MG63 (cell line): ENCODE measurements around the gene KRTAP10-3. TPM values are rescaled to one million over a fixed set of nuclear protein-coding genes. Genes with fewer than 3 reads are reported as not detected.
"Not testable (repeated sequence)": the region's sequence is repeated elsewhere in the genome, so short reads cannot be mapped to it uniquely, and the experiment has no call there.

Experiments
- DNase-seq: peaks from one replicate; pipeline ENCODE4 v3.0.0-alpha.2; 2020
- H3K27me3 ChIP-seq: fragments of 250-450 bp; sonication (Bioruptor Pico); 2 replicates; pipeline ENCODE4 v1.5.1; 2020; ENCODE audit warnings: mild to moderate bottlenecking, moderate library complexity
- H3K36me3 ChIP-seq: fragments of 250-450 bp; sonication (Bioruptor Pico); 2 replicates; pipeline ENCODE4 v1.5.1; 2020; ENCODE audit warnings: mild to moderate bottlenecking, moderate library complexity
- H3K4me3 ChIP-seq: fragments of 250-450 bp; sonication (Bioruptor Pico); 2 replicates; pipeline ENCODE4 v1.5.1; 2020; ENCODE audit warnings: mild to moderate bottlenecking, moderate library complexity
- H3K9me3 ChIP-seq: fragments of 250-450 bp; sonication (Bioruptor Pico); 2 replicates; pipeline ENCODE4 v1.5.1; 2020; ENCODE audit warnings: mild to moderate bottlenecking, moderate library complexity
- total RNA-seq: library from RNA; depleted of rRNA; stranded (reverse); fragments of >200 nt; shearing (Covaris generic); gene quantifications from 2 replicates; pipeline ENCODE4 v1.2.3, GENCODE V29; 2014; ENCODE audit warnings: low replicate concordance

Gene KRTAP10-3
- total RNA-seq, 1 experiment from 2014 or later, result not detected

- Histone ChIP-seq H3K36me3 (no peaks in the 10 kb centered on the region), H3K27me3 (no peaks in the 10 kb centered on the region), H3K9me3 (peaks cover 30% of the 10 kb centered on the region), H3K4me3 (no peak overlapping the region)
- DNase-seq, result no peak
Observed at GRCh38 chr21:44578371-44579055, 19.9 kb upstream of the KRTAP10-3 start.

- no peak overlapping the region for H3K4me3 ChIP-seq
- no peaks in the 10 kb centered on the region for H3K27me3 ChIP-seq
- H3K9me3 ChIP-seq, result peaks cover 25% of the 10 kb centered on the region
- DNase-seq, result no peak
- H3K36me3 ChIP-seq, result no peaks in the 10 kb centered on the region
Observed at GRCh38 chr21:44576025-44576420, 17.4 kb upstream of the KRTAP10-3 start.

DNA sequence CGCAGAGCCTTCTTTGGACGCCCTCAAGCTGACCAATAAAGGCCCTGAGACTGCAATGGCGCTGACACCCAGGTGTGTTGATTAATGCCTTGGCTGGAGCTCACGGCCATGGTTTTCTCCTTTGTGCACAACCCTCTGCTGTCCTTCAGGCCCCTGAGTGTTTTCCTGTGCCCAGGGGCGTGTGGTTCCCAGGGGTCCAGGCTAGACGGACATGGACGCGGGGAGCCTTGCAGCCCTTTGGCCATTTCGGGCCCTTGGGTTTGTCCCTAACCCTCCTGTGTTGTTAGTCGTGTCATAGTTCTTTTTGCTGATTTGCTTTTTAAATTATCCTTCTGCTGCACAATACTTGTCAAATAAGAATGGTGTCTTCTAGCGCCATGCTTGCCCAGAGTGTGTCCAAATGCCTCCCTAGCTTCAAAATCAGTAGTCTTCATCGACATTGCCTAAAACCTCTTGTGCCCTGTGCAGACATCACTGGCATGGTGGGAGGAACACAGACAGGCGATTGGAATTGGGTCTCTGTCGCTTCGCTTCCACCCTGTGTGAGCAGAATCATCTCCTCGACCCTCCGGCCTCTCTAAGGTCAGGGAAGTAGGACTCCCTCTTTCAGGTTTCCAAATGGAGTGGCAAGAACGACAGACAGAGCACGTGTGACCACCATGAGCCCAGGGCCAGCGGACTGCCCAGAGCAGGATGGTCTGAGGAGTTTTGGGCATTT is 16.9 kb upstream of the KRTAP10-3 start:
- no peaks in the 10 kb centered on the region for H3K27me3 ChIP-seq
- no peak overlapping the region for H3K4me3 ChIP-seq
- no peaks in the 10 kb centered on the region for H3K36me3 ChIP-seq
- no peak for DNase-seq
- peaks cover 28% of the 10 kb centered on the region for H3K9me3 ChIP-seq

GRCh38 chr21:44574457-44575306 is 16.1 kb upstream of the KRTAP10-3 start:
- DNase-seq, result peak; percentile 54
- peaks cover 28% of the 10 kb centered on the region for H3K9me3 ChIP-seq
- no peaks in the 10 kb centered on the region for H3K36me3 ChIP-seq
- H3K27me3 ChIP-seq, result no peaks in the 10 kb centered on the region
- H3K4me3 ChIP-seq, result no peak overlapping the region

DNA sequence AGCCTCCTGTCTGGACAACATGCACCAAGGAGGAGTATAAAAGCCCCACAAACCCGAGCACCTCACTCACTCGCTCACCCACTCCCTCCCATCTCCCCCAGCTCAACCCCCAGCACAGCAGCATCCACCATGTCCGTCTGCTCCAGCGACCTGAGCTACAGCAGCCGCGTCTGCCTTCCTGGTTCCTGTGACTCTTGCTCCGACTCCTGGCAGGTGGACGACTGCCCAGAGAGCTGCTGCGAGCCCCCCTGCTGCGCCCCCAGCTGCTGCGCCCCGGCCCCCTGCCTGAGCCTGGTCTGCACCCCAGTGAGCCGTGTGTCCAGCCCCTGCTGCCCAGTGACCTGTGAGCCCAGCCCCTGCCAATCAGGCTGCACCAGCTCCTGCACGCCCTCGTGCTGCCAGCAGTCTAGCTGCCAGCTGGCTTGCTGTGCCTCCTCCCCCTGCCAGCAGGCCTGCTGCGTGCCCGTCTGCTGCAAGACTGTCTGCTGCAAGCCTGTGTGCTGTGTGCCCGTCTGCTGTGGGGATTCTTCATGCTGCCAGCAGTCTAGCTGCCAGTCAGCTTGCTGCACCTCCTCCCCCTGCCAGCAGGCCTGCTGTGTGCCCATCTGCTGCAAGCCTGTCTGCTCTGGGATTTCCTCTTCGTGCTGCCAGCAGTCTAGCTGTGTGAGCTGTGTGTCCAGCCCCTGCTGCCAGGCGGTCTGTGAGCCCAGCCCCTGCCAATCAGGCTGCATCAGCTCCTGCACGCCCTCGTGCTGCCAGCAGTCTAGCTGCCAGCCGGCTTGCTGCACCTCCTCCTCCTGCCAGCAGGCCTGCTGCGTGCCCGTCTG is 15.2 kb upstream of the KRTAP10-3 start, which contains the start of gene KRTAP10-4:
KRTAP10-4 (plus strand) TSS at position 100 of the 827 bp plus-strand sequence; CDS start at position 130, 30 bp downstream.
- not testable (repeated sequence) for H3K27me3 ChIP-seq, H3K36me3 ChIP-seq, H3K4me3 ChIP-seq
- H3K9me3 ChIP-seq, result peaks cover 28% of the 10 kb centered on the region
- DNase-seq, result peak; percentile 50

DNA sequence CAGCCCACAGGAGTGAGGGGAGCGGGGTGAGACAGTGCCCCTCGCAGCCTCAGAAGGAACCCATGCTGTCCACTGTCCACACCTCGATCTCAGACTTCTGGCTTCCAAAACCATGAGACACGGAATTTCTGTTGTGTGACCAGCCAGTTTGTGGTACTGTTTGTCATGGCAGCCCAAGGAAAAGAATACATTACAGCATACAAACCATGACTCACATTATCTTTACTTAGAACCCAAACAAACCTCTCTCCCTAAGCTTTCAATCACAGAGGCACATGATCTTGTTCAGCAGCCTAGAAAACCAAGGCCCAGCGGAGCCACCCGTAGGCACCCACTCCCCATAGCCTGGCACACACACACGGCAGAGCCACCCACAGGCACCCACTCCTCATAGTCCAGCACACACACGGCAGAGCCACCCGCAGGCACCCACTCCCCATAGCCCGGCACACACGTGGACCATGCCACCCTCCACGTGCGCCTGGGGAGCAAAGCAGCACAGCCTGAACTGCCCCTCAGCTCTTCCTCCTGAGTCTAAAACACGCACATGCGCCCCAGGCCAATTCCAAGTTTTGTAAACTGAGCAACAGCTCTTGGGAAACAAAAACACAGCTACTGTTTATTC is 14.5 kb upstream of the KRTAP10-3 start:
- Histone ChIP-seq H3K27me3 (no peaks in the 10 kb centered on the region), H3K9me3 (peaks cover 25% of the 10 kb centered on the region), H3K4me3 (no peak overlapping the region), H3K36me3 (no peaks in the 10 kb centered on the region)
- no peak for DNase-seq

DNA sequence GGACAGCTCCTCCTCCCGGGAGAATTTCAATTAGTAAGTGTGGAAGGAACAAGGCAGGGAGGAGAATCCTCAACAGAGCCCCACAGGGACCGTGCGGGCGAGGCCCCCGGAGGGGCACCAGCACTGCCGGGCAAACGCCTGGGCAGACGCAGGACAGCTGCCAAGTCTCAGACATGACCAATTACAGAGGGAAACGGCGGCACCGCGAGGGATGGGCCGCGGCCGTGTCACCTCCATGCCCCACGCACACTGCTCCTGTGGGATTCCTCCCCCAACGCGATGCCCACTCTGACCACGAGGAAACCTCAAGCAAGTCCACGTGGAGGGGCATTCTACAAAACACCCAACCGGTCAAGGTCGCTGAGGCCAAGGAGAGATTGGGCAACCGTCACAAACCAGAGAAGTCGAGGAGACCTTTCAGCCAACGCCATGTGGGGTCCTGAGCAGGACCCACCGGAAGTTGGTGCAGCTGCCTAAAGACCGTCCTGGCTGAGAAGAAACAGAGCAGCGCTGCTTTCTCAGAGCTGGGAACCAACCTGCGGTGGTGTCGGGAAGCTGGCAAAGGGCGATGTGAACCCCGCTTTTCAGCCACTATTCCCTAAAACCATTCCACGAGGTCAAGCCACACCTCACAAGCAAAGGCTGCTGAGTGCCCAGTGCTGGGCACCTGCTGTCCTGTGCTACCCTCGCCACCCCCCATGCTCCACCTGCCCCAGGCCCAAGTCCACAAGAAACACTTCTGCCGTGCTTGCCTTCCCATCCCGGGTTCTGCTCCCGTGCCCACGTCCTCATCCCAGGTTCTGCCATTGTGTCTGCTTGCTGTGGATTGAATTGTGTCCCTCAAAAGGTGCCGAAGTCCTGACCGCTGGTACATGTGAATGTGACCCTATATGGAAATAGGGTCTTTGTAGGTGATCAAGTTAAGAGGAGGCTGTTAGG is 13.5 kb upstream of the KRTAP10-3 start:
- DNase-seq, result no peak
- Histone ChIP-seq H3K27me3 (no peaks in the 10 kb centered on the region; the same call in 1 of the 2 replicates), H3K36me3 (no peaks in the 10 kb centered on the region)

DNA sequence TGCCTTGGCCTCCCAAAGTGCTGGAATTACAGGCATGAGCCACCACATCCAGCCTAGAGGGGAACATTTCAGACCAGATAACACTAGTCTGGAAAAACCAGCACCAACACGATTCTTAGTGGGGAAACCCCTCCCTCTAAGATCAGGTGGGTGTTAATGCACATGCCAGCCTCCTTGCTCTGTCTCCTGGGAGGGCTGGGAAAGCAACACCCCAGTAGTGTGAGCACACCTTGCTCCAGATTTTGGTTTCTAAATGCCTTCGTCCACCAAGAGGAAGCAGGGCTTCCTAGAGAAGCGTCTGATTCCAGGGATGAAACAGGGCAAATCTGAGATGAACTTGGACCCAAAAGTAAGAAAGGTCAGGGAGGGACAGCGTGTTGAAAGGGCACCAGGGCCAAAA is 12.7 kb upstream of the KRTAP10-3 start:
- DNase-seq, result no peak
- no peak overlapping the region for H3K4me3 ChIP-seq
- H3K9me3 ChIP-seq, result peaks cover 15% of the 10 kb centered on the region
- H3K27me3 ChIP-seq, result no peaks in the 10 kb centered on the region; the same call in 1 of the 2 replicates
- H3K36me3 ChIP-seq, result no peaks in the 10 kb centered on the region

More for the DNA sequence above, 13.5 kb upstream of the KRTAP10-3 start:
- H3K4me3 ChIP-seq, result no peak overlapping the region
- peaks cover 20% of the 10 kb centered on the region for H3K9me3 ChIP-seq

DNA sequence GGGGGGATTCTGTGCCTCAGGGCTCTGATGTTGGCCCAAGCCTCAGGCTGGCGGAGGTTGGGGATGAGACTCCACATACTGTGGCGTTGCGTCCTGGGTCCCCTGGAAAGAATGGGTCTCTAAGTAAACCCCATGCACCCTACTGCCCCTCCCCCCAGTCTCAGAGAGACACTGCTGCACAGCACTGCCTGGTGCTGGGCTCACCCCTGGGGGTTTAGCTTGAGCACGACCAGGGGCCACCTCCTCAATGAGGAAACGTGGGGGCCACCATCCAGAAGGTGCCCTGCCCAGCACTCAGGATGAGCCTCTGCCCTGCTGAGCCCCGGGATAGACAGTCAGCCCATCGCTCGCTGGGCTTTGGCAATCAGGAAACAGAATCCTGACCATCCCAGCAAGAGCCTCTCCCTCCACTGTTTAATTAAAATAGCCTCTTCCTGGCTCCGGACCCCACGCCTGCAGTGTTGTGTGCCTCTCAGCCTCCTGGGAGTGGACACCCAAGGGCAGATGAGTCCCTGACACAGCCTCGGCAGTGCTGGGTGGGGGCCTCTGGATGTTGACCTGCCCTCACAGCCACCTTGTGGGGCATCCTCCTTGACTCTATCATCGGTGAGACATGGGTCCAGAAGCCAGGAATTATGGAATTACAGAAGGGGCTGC is 11.4 kb upstream of the KRTAP10-3 start:
- Histone ChIP-seq H3K9me3 (peaks cover 13% of the 10 kb centered on the region), H3K36me3 (no peaks in the 10 kb centered on the region), H3K27me3 (no peaks in the 10 kb centered on the region; the same call in 1 of the 2 replicates), H3K4me3 (no peak overlapping the region)
- no peak for DNase-seq

DNA sequence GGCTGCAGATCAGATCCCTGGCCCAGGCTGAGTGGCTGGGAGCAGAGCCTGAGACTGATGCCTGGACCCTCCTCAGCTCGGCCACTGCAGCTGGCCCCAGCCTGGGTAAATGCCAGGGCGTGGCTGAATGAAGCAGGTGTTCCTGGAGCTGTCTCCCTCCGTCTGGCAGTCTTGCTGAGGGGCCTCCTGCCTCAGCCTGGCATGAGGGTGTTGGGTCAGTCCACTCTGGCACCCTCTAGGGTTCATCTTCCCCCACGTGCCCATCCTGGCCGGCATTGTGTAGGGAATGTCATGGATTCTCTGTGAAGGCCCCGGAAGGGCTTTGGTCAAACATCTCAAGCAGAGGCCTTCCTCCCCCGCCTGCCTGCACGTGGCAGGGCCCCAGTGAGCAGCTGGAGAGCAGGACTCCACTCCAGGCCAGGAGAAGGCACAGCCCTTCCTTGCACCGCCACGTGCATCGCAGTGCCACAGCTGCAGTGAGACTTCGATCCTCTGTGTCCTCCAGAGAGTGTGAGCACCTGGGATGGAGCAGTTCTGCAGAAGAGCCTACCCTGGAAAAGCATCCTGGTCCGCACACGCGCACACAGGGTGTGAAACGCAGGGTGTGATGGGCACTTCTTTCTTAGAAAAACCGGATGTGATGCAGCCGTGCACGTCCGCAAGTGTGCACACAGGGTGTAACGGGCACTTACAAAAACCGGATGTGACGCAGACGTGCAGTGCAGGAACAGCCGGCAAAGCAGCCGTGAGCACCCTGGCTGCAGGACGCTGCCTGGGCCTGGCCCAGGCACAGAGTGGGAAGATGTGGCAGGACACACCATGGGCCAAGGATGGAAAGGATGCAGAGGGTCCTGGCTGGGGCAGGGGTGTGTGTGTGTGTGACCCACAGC is 10.3 kb upstream of the KRTAP10-3 start:
- Histone ChIP-seq H3K36me3 (no peaks in the 10 kb centered on the region), H3K4me3 (no peak overlapping the region), H3K27me3 (peaks cover 3% of the 10 kb centered on the region), H3K9me3 (peaks cover 15% of the 10 kb centered on the region)
- no peak for DNase-seq

DNA sequence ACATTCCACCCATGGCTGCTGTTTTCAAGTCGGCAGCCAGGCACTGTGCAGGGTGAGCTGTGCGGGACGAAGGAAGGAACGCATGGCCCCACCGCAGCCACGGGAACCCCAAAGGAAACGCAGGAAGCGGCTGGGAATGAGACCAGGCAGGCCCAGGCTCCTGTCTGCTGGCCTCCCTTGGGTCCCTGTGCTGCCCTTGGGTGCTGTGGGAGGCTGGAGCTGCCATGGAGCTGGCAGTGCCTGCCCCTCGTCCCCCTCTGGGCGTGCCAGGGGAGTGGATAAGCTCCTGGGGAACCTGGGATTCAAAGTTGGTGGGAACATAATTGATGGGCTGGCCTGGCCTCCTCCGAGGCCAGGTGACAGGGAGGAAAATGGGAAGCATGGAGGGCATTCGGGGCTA is 9.7 kb upstream of the KRTAP10-3 start:
- peaks cover 3% of the 10 kb centered on the region for H3K27me3 ChIP-seq
- DNase-seq, result no peak
- H3K9me3 ChIP-seq, result peaks cover 17% of the 10 kb centered on the region
- H3K4me3 ChIP-seq, result no peak overlapping the region
- H3K36me3 ChIP-seq, result no peaks in the 10 kb centered on the region

GRCh38 chr21:44567481-44568171 is 9.0 kb upstream of the KRTAP10-3 start:
- peaks cover 17% of the 10 kb centered on the region for H3K9me3 ChIP-seq
- H3K4me3 ChIP-seq, result no peak overlapping the region
- H3K27me3 ChIP-seq, result peaks cover 3% of the 10 kb centered on the region
- no peaks in the 10 kb centered on the region for H3K36me3 ChIP-seq
- no peak for DNase-seq

DNA sequence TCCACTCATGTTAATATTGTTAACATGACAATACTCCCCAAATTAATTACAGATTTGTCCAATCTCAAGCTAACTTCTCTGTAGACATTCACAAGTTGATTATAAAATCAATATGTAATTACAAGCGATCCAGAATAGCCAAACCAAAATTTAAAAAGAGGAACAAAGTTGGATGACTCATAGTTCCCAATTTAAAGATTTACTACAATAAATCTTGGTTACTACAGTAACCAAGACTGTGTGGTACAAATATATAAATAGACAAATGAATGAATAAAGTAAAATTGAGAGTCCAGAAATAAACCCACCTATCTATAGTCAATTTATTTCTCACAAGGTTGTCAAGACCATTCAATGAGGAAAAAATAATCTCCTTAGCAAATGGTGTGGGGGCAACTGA is 7.8 kb upstream of the KRTAP10-3 start:
- Histone ChIP-seq H3K36me3 (no peaks in the 10 kb centered on the region), H3K9me3 (peaks cover 17% of the 10 kb centered on the region), H3K27me3 (peaks cover 7% of the 10 kb centered on the region), H3K4me3 (no peak overlapping the region)
- no peak for DNase-seq
